Adipocyte (in vitro differentiated cells): Measurements from ENCODE around the gene WEE2.

Source experiments
- DNase-seq: peaks from one replicate; pipeline ENCODE4 v3.0.0-alpha.2; 2015; ENCODE audit warnings: low read depth
- H3K27me3 ChIP-seq: replicated peaks from 2 replicates; pipeline ENCODE4 v1.7.0; 2013; ENCODE audit warnings: mild to moderate bottlenecking, low read length, moderate library complexity; ENCODE audit not compliant: control insufficient read depth, insufficient read depth
- H3K36me3 ChIP-seq: 2 replicates; pipeline ENCODE4 v1.7.0; 2013; ENCODE audit warnings: low read length, mild to moderate bottlenecking, moderate library complexity; ENCODE audit not compliant: control insufficient read depth, insufficient read depth, severe bottlenecking
- H3K4me1 ChIP-seq: 2 replicates; pipeline ENCODE4 v1.7.0; 2013; ENCODE audit warnings: mild to moderate bottlenecking, low read length, moderate library complexity; ENCODE audit not compliant: control insufficient read depth, insufficient read depth
- H3K4me3 ChIP-seq: 2 replicates; pipeline ENCODE4 v1.7.0; 2013; ENCODE audit warnings: mild to moderate bottlenecking, low read length, moderate library complexity
- H3K9ac ChIP-seq: 2 replicates; pipeline ENCODE4 v1.7.0; 2013; ENCODE audit warnings: mild to moderate bottlenecking, low read length, moderate library complexity
- H3K9me3 ChIP-seq: 2 replicates; pipeline ENCODE4 v1.7.0; 2013; ENCODE audit warnings: mild to moderate bottlenecking, low read length, moderate library complexity; ENCODE audit not compliant: control insufficient read depth

WEE2 gene

GRCh38 chr7:141708351-141708750 lies at the start of gene WEE2:
Gene WEE2, plus strand, starts transcription at chr7:141708353. Its CDS starts 406 bp downstream, at chr7:141708759.
- Histone ChIP-seq H3K4me3 (no peak within 1 kb of the TSS), H3K27me3 (no peaks in the 10 kb centered on the region), H3K9me3 (no peaks in the 10 kb centered on the region), H3K9ac (no peak within 1 kb of the TSS), H3K36me3 (no peaks in the 10 kb centered on the region), H3K4me1 (no peaks in the 10 kb centered on the region)
- DNase-seq: no peak

- Histone ChIP-seq H3K4me3 (no peak overlapping the region), H3K9ac (no peak overlapping the region), H3K36me3 (peaks cover 24% of the 10 kb centered on the region), H3K4me1 (peaks cover 3% of the 10 kb centered on the region), H3K27me3 (no peaks in the 10 kb centered on the region), H3K9me3 (no peaks in the 10 kb centered on the region)
- DNase-seq: no peak
Observed at GRCh38 chr7:141659501-141659900, 48.7 kb upstream of the WEE2 start.

GRCh38 chr7:141660259-141660658 lies 47.9 kb upstream of the WEE2 start:
- H3K9me3 ChIP-seq: no peaks in the 10 kb centered on the region
- no peak overlapping the region for H3K4me3 ChIP-seq
- H3K36me3 ChIP-seq: peaks cover 31% of the 10 kb centered on the region
- DNase-seq: no peak
- H3K4me1 ChIP-seq: peaks cover 3% of the 10 kb centered on the region
- H3K9ac ChIP-seq: no peak overlapping the region
- no peaks in the 10 kb centered on the region for H3K27me3 ChIP-seq

GRCh38 chr7:141663081-141663849 lies 44.9 kb upstream of the WEE2 start:
- no peak for DNase-seq
- Histone ChIP-seq H3K36me3 (peaks cover 31% of the 10 kb centered on the region), H3K9ac (no peak overlapping the region), H3K4me3 (no peak overlapping the region), H3K9me3 (no peaks in the 10 kb centered on the region), H3K4me1 (peaks cover 3% of the 10 kb centered on the region), H3K27me3 (no peaks in the 10 kb centered on the region)

GRCh38 chr7:141664450-141664849 lies 43.7 kb upstream of the WEE2 start:
- no peaks in the 10 kb centered on the region for H3K27me3 ChIP-seq
- peaks cover 3% of the 10 kb centered on the region for H3K4me1 ChIP-seq
- no peak overlapping the region for H3K9ac ChIP-seq
- no peak overlapping the region for H3K4me3 ChIP-seq
- H3K36me3 ChIP-seq: peaks cover 28% of the 10 kb centered on the region
- no peaks in the 10 kb centered on the region for H3K9me3 ChIP-seq
- no peak for DNase-seq

GRCh38 chr7:141665208-141666035 lies 42.7 kb upstream of the WEE2 start:
- Histone ChIP-seq H3K4me1 (peaks cover 3% of the 10 kb centered on the region), H3K9ac (no peak overlapping the region), H3K4me3 (no peak overlapping the region), H3K9me3 (no peaks in the 10 kb centered on the region), H3K27me3 (no peaks in the 10 kb centered on the region), H3K36me3 (peaks cover 26% of the 10 kb centered on the region)
- no peak for DNase-seq

GRCh38 chr7:141666071-141666470 lies 42.1 kb upstream of the WEE2 start:
- no peaks in the 10 kb centered on the region for H3K9me3 ChIP-seq
- H3K27me3 ChIP-seq: no peaks in the 10 kb centered on the region
- no peak overlapping the region for H3K4me3 ChIP-seq
- H3K36me3 ChIP-seq: peaks cover 24% of the 10 kb centered on the region
- H3K4me1 ChIP-seq: peaks cover 3% of the 10 kb centered on the region
- no peak overlapping the region for H3K9ac ChIP-seq
- no peak for DNase-seq

- H3K36me3 ChIP-seq: peaks cover 15% of the 10 kb centered on the region
- H3K9ac ChIP-seq: no peak overlapping the region
- no peak for DNase-seq
Observed at GRCh38 chr7:141668853-141669252, 39.3 kb upstream of the WEE2 start.

GRCh38 chr7:141671705-141672496 lies 36.3 kb upstream of the WEE2 start:
- H3K4me3 ChIP-seq: no peak overlapping the region
- peaks cover 6% of the 10 kb centered on the region for H3K36me3 ChIP-seq
- H3K27me3 ChIP-seq: no peaks in the 10 kb centered on the region
- no peak overlapping the region for H3K9ac ChIP-seq
- DNase-seq: peak; percentile 10
- peaks cover 16% of the 10 kb centered on the region for H3K4me1 ChIP-seq
- H3K9me3 ChIP-seq: no peaks in the 10 kb centered on the region

More at GRCh38 chr7:141668853-141669252, 39.3 kb upstream of the WEE2 start:
- no peaks in the 10 kb centered on the region for H3K9me3 ChIP-seq
- no peaks in the 10 kb centered on the region for H3K27me3 ChIP-seq
- H3K4me3 ChIP-seq: no peak overlapping the region
- peaks cover 9% of the 10 kb centered on the region for H3K4me1 ChIP-seq

GRCh38 chr7:141673346-141673745 lies 34.8 kb upstream of the WEE2 start:
- no peaks in the 10 kb centered on the region for H3K9me3 ChIP-seq

GRCh38 chr7:141674171-141674671 lies 33.9 kb upstream of the WEE2 start:
- no peak for DNase-seq
- Histone ChIP-seq H3K36me3 (peaks cover 6% of the 10 kb centered on the region), H3K27me3 (no peaks in the 10 kb centered on the region), H3K4me3 (no peak overlapping the region), H3K9ac (no peak overlapping the region), H3K9me3 (no peaks in the 10 kb centered on the region), H3K4me1 (peaks cover 17% of the 10 kb centered on the region)

More at GRCh38 chr7:141673346-141673745, 34.8 kb upstream of the WEE2 start:
- Histone ChIP-seq H3K36me3 (peaks cover 6% of the 10 kb centered on the region), H3K4me1 (peaks cover 17% of the 10 kb centered on the region), H3K9ac (no peak overlapping the region), H3K4me3 (no peak overlapping the region), H3K27me3 (no peaks in the 10 kb centered on the region)
- no peak for DNase-seq
